A549 (cell line): Measurements from ENCODE around the gene SBNO1.

Experiments used
- CHD2 ChIP-seq: fragments of 150-350 bp; IDR thresholded peaks from 2 replicates; pipeline ENCODE4 v1.6.1; 2014; ENCODE audit warnings: low read length; ENCODE audit not compliant: partially characterized antibody
- CTCF ChIP-seq: fragments of >200 bp; sonication (Bioruptor Twin); formaldehyde crosslinking; IDR thresholded peaks from 3 replicates; pipeline ENCODE4 v1.5.1; 2016
- EHMT2 ChIP-seq: fragments of 200-600 bp; sonication (generic); IDR thresholded peaks from 2 replicates; pipeline ENCODE4 v1.6.1; 2016; ENCODE audit warnings: antibody characterized with exemption, low read depth, mild to moderate bottlenecking, moderate library complexity
- ELK1 ChIP-seq: fragments of 150-350 bp; IDR thresholded peaks from 2 replicates; pipeline ENCODE4 v1.6.1; 2014; ENCODE audit warnings: low read depth, mild to moderate bottlenecking, low read length
- EP300 ChIP-seq, 2 experiments: fragments of >200 bp; sonication (Bioruptor Twin); formaldehyde crosslinking; IDR thresholded peaks; 2 replicates in 1 of 2; 3 replicates in 1 of 2; pipeline ENCODE4 v1.6.1; 2016 to 2017
- KDM5A ChIP-seq: fragments of 200-600 bp; sonication (generic); IDR thresholded peaks from 2 replicates; pipeline ENCODE4 v1.6.1; 2016; ENCODE audit warnings: antibody characterized with exemption, mild to moderate bottlenecking
- MAFK ChIP-seq: fragments of 450-650 bp; IDR thresholded peaks from 2 replicates; pipeline ENCODE4 v1.6.1; 2014; ENCODE audit not compliant: partially characterized antibody
- MYC ChIP-seq: IDR thresholded peaks from 2 replicates; pipeline ENCODE4 v1.6.1; 2012; ENCODE audit warnings: mild to moderate bottlenecking, inconsistent platforms, low read length, improper control_type of control experiment, borderline replicate concordance
- PBX3 ChIP-seq: IDR thresholded peaks from 2 replicates; pipeline ENCODE4 v1.6.1; 2012
- POLR2A ChIP-seq: IDR thresholded peaks from 2 replicates; pipeline ENCODE4 v1.6.1; 2012; ENCODE audit warnings: mild to moderate bottlenecking, low read length
- RAD21 ChIP-seq, 2 experiments: fragments of >200 bp in 1 of 2; sonication (Bioruptor Twin) in 1 of 2; formaldehyde crosslinking in 1 of 2; IDR thresholded peaks in 1 of 2; conservative IDR thresholded peaks in 1 of 2; 2 replicates in 1 of 2; 3 replicates in 1 of 2; pipeline ENCODE4 v1.6.1; 2012 to 2018; ENCODE audit warnings: inconsistent platforms in 1 of 2
- ZNF302 ChIP-seq: fragments of 250-450 bp; sonication (Bioruptor Pico); IDR thresholded peaks from 2 replicates; pipeline ENCODE4 v1.9.0; 2021; ENCODE audit warnings: inconsistent platforms, mild to moderate bottlenecking, moderate library complexity

GRCh38 chr12:123346946-123347345 is 17.7 kb downstream of the SBNO1 start:
- TF ChIP-seq MAFK (no peak), MYC (no peak), CTCF (no peak), POLR2A (no peak), EP300 (IDR thresholded peaks at IDR 0.05) (no peak), CHD2 (no peak), EHMT2 (no peak), ELK1 (no peak), PBX3 (no peak), RAD21 (conservative IDR thresholded peaks at IDR 0.05 in 1 of 2, IDR thresholded peaks at IDR 0.05 in 1 of 2) (no peak), KDM5A (no peak), ZNF302 (CRISPR knock-in tag) (no peak)
